NCI-H1092 treated with DMSO at 0.1 percent for 48 hours (cell line): ENCODE results near the gene CANX.

Experiments used
- DNase-seq: peaks from one replicate; lab custom pipeline; 2025; lab: John Stamatoyannopoulos, UW

Gene CANX

GRCh38 chr5:179778591-179778990 lies 79.8 kb downstream of the CANX start:
- DNase-seq = no peak

GRCh38 chr5:179779826-179780225 lies 81.1 kb downstream of the CANX start:
- DNase-seq = no peak

DNA sequence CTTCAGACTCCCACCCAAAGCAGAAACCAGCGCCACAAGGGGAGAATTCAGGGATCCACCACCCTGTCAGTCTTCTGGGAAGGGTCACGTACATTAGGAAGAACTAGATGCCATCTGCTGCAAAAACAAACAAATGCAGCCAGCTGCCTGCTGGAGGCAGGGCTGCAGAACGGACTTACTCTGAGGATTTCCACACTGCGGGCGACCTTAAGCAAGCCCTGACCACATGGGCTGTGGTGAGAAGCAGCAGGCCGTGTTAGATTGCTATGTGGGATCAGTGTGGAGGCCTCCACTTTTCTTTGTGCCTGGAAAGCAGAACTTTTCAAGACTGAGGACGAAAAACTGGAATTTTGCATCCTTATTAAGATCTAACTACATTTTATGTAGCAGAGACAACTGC lies 81.6 kb downstream of the CANX start:
- DNase-seq = no peak
